ENCODE results near the gene PRDM10.
A peak's percentile ranks its signal among the peaks of the same experiment; 100 is the strongest.
"Not testable (repeated sequence)": the region's sequence is repeated elsewhere in the genome, so short reads cannot be mapped to it uniquely, and the experiment has no call there.

PRDM10 gene

DNA sequence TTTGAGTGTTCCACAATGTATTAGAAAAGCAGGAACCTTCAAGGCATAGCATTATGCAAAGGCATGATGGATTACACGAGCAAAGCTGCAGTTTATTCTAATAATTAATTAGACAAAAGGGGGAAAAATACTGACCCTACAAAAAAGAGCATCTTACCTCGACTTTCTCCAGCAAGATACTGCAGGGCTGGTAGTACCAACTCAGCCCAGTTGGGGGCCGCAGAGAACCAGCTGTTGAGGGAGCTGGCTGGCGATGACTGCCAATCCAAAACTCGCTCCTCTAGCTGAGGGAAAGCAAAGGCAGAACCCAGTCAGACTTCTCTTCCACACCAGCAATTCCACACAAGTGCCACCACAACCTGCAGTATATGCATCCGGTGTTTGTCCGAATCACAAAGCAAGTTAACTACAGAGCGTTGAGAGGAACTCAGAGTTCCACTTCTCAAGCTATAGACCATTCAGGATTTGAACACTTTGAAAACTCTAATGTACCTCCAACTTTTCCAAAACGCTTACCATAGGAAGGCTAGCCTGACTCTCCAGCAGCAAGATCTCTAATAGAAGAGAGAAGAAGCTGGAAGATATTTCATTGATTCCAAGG is 121.0 kb downstream of the PRDM10 start:
- DNase-seq, result peak; percentile 34

- no peak for DNase-seq
These were observed 122.3 kb downstream of the PRDM10 start for GRCh38 chr11:129880311-129880710.

- DNase-seq, result no peak
These were observed 130.7 kb downstream of the PRDM10 start for GRCh38 chr11:129871914-129872313.

DNA sequence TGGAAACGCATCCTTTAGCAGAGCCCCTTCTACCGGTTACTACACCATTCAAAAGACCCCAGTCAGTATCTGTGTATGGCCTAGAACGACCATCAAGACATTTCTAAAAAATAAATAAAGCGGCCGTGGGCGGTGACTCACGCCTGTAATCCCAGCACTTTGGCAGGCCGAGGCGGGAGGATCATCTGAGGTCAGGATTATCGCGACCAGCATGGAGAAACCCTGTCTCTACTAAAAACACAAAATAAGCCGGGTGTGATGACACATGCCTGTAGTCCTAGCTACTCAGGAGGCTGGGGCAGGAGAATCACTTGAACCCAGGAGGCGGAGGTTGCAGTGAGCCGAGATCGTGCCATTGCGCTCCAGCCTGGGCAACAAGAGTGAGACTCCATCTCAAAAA is 134.0 kb downstream of the PRDM10 start:
- not testable (repeated sequence) for DNase-seq

DNA sequence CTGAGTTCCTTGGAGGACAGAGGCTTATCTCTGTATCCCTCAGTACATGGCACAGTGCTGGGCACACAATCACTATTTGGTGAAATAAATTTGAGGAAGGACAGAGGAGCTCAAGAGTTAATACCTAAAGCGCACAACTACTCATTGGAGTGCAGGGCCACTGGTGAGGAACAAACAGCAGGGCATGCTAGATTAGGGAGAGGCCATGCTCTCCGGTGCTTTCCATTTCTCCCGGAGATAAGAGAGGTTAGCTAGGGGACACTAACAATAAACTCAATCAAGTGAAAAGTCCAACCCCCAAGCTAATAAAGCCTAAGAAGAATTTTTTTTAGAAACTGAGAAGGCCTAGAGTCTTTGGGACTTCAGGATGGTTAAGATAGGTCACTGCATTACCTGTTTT is 136.3 kb downstream of the PRDM10 start:
- DNase-seq, result no peak

DNA sequence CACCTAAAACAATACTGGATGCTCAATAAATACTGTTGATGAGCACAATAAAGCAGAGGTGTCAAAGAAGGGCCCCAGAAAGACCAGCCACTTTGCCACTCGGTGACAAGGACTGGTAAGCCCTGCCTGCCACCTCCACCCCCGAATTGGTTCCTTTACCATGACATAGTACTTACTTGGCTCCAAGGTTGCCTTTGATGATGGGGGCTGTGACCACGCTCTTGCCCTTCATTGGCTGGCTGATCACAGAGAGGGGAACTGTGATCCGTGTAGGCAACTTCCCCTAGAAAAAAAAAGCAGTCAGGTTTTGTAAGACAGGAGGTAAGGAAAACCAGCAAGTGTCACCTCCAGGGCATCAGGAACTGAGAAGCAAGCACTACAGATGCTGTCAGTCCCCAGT is 136.9 kb downstream of the PRDM10 start:
- DNase-seq, result no peak

DNA sequence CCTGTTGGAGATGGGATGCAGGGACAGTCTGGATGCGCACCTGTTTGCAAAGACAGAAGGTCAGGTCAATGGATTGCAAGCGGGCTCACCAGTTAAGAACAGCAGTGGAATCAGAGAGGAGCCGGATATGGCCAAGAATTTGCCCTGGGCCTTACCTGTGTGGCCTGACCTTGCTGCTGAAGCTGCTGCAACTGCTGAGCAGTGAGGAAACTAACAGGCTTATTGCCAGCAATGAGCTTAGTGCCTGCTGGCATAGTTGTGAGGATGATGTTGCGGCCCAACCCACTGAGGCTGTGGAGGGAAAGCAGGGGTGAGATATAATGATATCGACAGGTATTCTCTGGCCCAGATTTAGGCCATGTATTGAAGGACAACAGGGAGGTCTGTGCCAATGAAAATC is 137.8 kb downstream of the PRDM10 start:
- DNase-seq, result no peak

DNA sequence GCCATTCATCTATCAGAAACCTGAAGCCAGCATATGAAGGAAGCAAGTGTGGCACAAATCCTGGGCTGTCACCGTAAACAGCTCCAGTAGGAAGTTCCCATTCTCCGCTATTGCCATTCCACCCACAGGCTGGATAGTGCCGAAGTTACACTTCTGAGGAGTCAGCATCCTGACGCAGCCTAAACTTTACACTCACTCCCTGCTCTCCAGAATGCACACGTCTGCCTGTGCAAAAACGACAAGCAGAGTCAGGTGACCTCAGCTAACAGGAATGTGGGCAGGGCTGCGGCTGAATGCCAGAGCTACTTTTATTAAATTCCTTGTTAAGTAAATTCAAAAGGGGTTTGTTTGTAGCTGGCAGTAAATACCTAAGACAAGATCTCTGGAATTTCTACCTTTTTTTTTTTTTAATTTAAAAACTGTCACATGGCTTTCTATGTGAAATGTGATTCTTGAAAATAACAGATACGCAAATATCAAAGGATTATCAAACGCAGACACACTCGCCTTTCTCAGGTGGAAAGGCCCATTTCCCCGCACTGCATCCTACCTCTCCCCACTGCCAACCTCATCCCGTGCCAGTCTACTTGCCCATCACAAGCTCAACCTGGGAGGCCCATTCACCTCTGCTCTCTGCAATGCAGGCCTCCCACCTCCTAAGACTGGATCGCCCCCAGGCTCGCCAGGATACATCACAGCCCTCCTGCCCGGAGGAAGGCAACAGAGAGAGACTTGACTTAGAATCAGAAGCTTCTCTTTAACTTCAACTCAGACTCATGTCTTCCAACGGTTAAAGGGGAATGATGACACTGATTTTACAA is 140.7 kb downstream of the PRDM10 start:
- no peak for DNase-seq

GRCh38 chr11:129856036-129856435 is 146.6 kb downstream of the PRDM10 start:
- no peak for DNase-seq

DNA sequence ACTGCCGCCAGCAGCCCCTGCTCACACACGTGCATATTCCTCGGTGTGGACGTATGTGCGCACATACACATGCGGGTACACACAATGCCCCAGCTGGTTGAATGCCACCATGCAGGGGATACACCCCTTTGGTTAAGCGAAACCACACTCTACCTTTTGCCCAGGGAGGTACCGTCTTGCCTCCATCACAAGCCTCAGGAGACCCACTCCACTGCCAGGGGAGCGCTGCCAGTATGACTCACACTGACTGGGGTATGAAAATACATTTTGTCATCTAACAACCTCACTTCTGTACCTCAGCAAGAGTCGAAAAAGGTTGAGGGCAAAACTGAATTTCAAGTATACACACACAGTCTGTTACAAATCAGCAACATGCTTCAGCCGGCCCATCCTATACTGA is 147.5 kb downstream of the PRDM10 start:
- DNase-seq, result no peak

GRCh38 chr11:129854232-129854805 is 148.3 kb downstream of the PRDM10 start:
- no peak for DNase-seq

DNA sequence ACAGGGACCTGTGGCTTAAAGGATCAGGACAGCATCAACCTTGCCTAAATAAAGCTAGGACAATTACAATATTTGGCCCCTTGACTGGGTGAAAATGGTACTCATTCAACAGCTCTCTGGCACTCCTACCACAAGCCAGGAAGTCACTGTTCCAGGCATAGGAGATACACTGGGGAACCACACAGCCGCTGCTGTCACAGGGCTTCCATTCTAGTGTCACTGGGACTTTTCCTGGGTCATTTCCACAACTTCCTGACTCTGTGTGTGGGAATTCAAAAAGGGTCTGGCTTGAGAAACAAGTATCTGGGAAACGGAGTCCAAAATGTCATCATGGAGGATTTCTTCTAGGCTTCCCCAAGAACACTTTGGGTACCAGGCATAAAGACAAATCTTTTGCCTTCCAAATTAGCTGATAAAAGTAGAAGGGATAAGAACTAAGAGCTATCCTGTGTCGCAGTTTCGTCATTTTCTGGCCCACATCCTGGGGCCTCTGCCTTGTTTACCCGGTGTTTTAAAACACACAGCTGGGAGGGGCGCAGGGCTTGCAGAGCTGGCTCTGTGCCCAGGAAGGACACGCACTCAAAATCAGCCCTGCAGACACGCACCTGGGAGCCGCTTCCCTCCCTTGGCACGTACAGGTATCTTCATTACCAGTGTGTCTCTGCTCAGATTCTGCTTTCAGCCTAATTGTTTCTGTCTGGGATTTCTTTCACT is 149.0 kb downstream of the PRDM10 start:
- no peak for DNase-seq

DNA sequence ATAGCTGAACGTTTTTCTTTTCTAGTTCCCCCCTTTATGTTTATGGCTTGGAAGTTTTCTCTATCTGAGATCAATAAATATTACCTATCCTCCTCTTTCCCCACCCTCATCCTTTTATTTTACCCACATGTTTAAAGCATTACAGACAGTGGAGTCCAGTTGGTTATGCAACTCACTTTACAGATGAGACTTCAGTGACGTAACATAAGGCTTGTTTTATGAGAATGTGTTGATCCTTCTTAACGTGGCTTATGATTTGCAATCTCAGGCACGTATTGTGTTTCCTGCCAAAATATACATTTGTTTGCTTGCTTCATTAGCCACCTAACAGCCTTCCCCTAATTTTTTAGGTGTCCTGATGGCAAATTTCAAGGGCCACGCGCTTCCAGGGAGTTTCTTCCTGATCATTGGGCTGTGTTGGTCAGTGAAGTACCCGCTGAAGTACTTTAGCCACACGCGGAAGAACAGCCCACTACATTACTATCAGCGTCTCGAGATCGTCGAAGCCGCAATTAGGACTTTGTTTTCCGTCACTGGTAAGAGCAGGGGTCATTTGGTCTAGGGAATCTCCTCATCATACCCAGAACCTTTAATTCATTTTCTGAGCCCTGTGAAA is 150.4 kb downstream of the PRDM10 start:
- DNase-seq, result no peak

All from inflammatory macrophage treated with lipopolysaccharide for 4 hours (primary cell).